ENCODE data around the gene PANX1. TPM values are rescaled to one million over a fixed set of nuclear protein-coding genes. Genes with fewer than 3 reads are reported as not detected.
"Not testable (repeated sequence)": the region's sequence is repeated elsewhere in the genome, so short reads cannot be mapped to it uniquely, and the experiment has no call there.

The PANX1 gene
- polyA plus RNA-seq (ENCODE audit: insufficient read length) = 28.7 TPM
- long read RNA-seq, donor 1, transcript PANX1-201 (5 exons, 2,769 nt) = major isoform, 9 of 9 reads
- long read RNA-seq, donor 1, partial matches to known transcripts = 0 of 9 reads
- long read RNA-seq, donor 1, other reads (novel, unspliced or antisense) = 0 of 9 reads
- long read RNA-seq, donor 2, transcript PANX1-201 (5 exons, 2,769 nt) = major isoform, 6 of 6 reads
- long read RNA-seq, donor 2, partial matches to known transcripts = 0 of 6 reads
- long read RNA-seq, donor 2, other reads (novel, unspliced or antisense) = 0 of 6 reads
- long read RNA-seq, donor 3, partial matches to known transcripts = 0 of 2 reads
- long read RNA-seq, donor 3, other reads (novel, unspliced or antisense) = 0 of 2 reads
- long read RNA-seq, donor 4 = 0 reads
- long read RNA-seq, donor 5, transcript PANX1-201 (5 exons, 2,769 nt) = major isoform, 7 of 12 reads
- long read RNA-seq, donor 5, partial matches to known transcripts = 5 of 12 reads
- long read RNA-seq, donor 5, other reads (novel, unspliced or antisense) = 0 of 12 reads
- long read RNA-seq, donor 6, transcript PANX1-201 (5 exons, 2,769 nt) = major isoform, 7 of 7 reads
- long read RNA-seq, donor 6, partial matches to known transcripts = 0 of 7 reads
- long read RNA-seq, donor 6, other reads (novel, unspliced or antisense) = 0 of 7 reads
- long read RNA-seq, donor 7, transcript PANX1-201 (5 exons, 2,769 nt) = major isoform, 6 of 6 reads
- long read RNA-seq, donor 7, partial matches to known transcripts = 0 of 6 reads
- long read RNA-seq, donor 7, other reads (novel, unspliced or antisense) = 0 of 6 reads
- long read RNA-seq, donor 8, partial matches to known transcripts = 0 of 1 reads
- long read RNA-seq, donor 8, other reads (novel, unspliced or antisense) = 0 of 1 reads

GRCh38 chr11:94128746-94129511 lies at the start of gene PANX1:
Gene PANX1 (plus strand): TSS chr11:94128841. CDS start chr11:94129313, 472 bp downstream.
- peak; percentile 77 for DNase-seq

GRCh38 chr11:94084164-94084563 lies 44.5 kb upstream of the PANX1 start:
- DNase-seq = no peak

GRCh38 chr11:94088906-94089305 lies 39.7 kb upstream of the PANX1 start:
- no peak for DNase-seq

GRCh38 chr11:94089341-94089740 lies 39.3 kb upstream of the PANX1 start:
- DNase-seq = peak; percentile 5

- no peak for DNase-seq
Measured at GRCh38 chr11:94090401-94090800, 38.2 kb upstream of the PANX1 start.

GRCh38 chr11:94091091-94091490 lies 37.5 kb upstream of the PANX1 start:
- no peak for DNase-seq

GRCh38 chr11:94100253-94100652 lies 28.4 kb upstream of the PANX1 start:
- no peak for DNase-seq

GRCh38 chr11:94103471-94103870 lies 25.2 kb upstream of the PANX1 start:
- DNase-seq = no peak

- no peak for DNase-seq
Measured at GRCh38 chr11:94104734-94105133, 23.9 kb upstream of the PANX1 start.

- no peak for DNase-seq
Measured at GRCh38 chr11:94106716-94107115, 21.9 kb upstream of the PANX1 start.

GRCh38 chr11:94107363-94107762 lies 21.3 kb upstream of the PANX1 start:
- no peak for DNase-seq

GRCh38 chr11:94111241-94111640 lies 17.4 kb upstream of the PANX1 start:
- no peak for DNase-seq

GRCh38 chr11:94111660-94112059 lies 17.0 kb upstream of the PANX1 start:
- DNase-seq = no peak

GRCh38 chr11:94112206-94112953 lies 16.3 kb upstream of the PANX1 start:
- no peak for DNase-seq

- DNase-seq = no peak
Measured at GRCh38 chr11:94117197-94117574, 11.5 kb upstream of the PANX1 start.

GRCh38 chr11:94117871-94118270 lies 10.8 kb upstream of the PANX1 start:
- DNase-seq = no peak

- DNase-seq = not testable (repeated sequence)
Measured at GRCh38 chr11:94119676-94120075, 9.0 kb upstream of the PANX1 start.

- not testable (repeated sequence) for DNase-seq
Measured at GRCh38 chr11:94120516-94120915, 8.1 kb upstream of the PANX1 start.

- no peak for DNase-seq
Measured at GRCh38 chr11:94120946-94121345, 7.7 kb upstream of the PANX1 start.

- no peak for DNase-seq
Measured at GRCh38 chr11:94125407-94126115, 3.1 kb upstream of the PANX1 start.

GRCh38 chr11:94127638-94128037 lies 1.0 kb upstream of the PANX1 start:
- no peak for DNase-seq

Data from left kidney (tissue), 8 donors.